ENCODE data around the gene MYCBPAP. TPM values are rescaled to one million over a fixed set of nuclear protein-coding genes. Genes with fewer than 3 reads are reported as not detected.

The MYCBPAP gene
- total RNA-seq (ENCODE audit: insufficient read depth, low replicate concordance), result not detected

GRCh38 chr17:50507871-50508572, at the start of gene MYCBPAP:
TSS of gene MYCBPAP (plus strand) at chr17:50508439. CDS start at chr17:50508675, 236 bp downstream.
- DNase-seq (ENCODE audit: low spot score), result peak; percentile 79

GRCh38 chr17:50458701-50459676, 49.2 kb upstream of the MYCBPAP start:
- DNase-seq (ENCODE audit: low spot score), result no peak

- DNase-seq (ENCODE audit: low spot score), result peak; percentile 18
Observed at GRCh38 chr17:50459756-50460155, 48.5 kb upstream of the MYCBPAP start.

- DNase-seq (ENCODE audit: low spot score), result no peak
Observed at GRCh38 chr17:50460831-50461526, 47.3 kb upstream of the MYCBPAP start.

- DNase-seq (ENCODE audit: low spot score), result no peak
Observed at GRCh38 chr17:50461550-50462132, 46.6 kb upstream of the MYCBPAP start.

GRCh38 chr17:50462446-50462845, 45.8 kb upstream of the MYCBPAP start:
- DNase-seq (ENCODE audit: low spot score), result no peak

- DNase-seq (ENCODE audit: low spot score), result no peak
Observed at GRCh38 chr17:50464121-50464520, 44.1 kb upstream of the MYCBPAP start.

- DNase-seq (ENCODE audit: low spot score), result no peak
Observed at GRCh38 chr17:50464736-50465135, 43.5 kb upstream of the MYCBPAP start.

- no peak for DNase-seq (ENCODE audit: low spot score)
Observed at GRCh38 chr17:50465171-50465570, 43.1 kb upstream of the MYCBPAP start.

- no peak for DNase-seq (ENCODE audit: low spot score)
Observed at GRCh38 chr17:50465635-50466034, 42.6 kb upstream of the MYCBPAP start.

- no peak for DNase-seq (ENCODE audit: low spot score)
Observed at GRCh38 chr17:50466371-50467113, 41.7 kb upstream of the MYCBPAP start.

- DNase-seq (ENCODE audit: low spot score), result no peak
Observed at GRCh38 chr17:50467114-50467854, 41.0 kb upstream of the MYCBPAP start.

- no peak for DNase-seq (ENCODE audit: low spot score)
Observed at GRCh38 chr17:50467855-50468303, 40.4 kb upstream of the MYCBPAP start.

- DNase-seq (ENCODE audit: low spot score), result peak; percentile 13
Observed at GRCh38 chr17:50468304-50469207, 39.7 kb upstream of the MYCBPAP start, which contains the start of gene CHAD. TSS of gene CHAD (minus strand) at chr17:50468880. CDS start at chr17:50468813, 67 bp downstream.

GRCh38 chr17:50469208-50469605, 39.0 kb upstream of the MYCBPAP start:
- peak; percentile 21 for DNase-seq (ENCODE audit: low spot score)

GRCh38 chr17:50469671-50470305, 38.5 kb upstream of the MYCBPAP start:
- DNase-seq (ENCODE audit: low spot score), result no peak

GRCh38 chr17:50470426-50470825, 37.8 kb upstream of the MYCBPAP start:
- DNase-seq (ENCODE audit: low spot score), result no peak

Data from umbilical cord (tissue), 2 donors.